ENCODE results near the gene STMN3.

DNA sequence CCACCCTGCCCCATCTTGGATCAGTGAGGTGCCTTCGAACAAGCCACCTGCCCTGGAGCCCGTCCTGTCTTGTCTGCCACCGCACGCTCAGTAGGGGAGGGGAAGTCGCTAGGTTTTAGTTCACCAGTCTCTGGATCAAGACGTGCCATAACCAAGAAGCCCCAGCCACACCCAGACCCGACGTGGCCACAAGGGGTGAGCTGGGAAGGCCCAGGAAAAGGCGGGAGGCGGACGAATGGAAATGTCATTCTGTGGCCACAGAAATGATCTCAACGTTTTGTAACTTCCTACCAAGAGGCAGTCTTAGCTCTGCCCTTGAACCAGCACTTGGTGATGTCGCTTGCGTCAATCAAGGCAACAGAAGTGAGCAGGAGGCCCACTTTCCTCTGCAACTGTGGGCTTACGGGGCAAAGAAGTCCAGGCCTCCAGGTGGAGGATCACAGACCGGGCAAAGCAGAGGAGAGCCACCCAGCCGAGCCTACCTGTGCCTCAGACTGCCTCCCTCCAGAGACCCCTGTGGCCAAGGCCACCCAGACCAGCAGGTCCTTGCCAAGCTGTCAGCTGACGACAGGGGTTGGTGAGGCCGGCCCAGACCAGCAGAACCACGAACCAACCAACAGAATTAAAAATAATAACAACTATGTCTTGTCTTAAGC is 40.8 kb downstream of the STMN3 start:
- TF ChIP-seq, protein P1, sequence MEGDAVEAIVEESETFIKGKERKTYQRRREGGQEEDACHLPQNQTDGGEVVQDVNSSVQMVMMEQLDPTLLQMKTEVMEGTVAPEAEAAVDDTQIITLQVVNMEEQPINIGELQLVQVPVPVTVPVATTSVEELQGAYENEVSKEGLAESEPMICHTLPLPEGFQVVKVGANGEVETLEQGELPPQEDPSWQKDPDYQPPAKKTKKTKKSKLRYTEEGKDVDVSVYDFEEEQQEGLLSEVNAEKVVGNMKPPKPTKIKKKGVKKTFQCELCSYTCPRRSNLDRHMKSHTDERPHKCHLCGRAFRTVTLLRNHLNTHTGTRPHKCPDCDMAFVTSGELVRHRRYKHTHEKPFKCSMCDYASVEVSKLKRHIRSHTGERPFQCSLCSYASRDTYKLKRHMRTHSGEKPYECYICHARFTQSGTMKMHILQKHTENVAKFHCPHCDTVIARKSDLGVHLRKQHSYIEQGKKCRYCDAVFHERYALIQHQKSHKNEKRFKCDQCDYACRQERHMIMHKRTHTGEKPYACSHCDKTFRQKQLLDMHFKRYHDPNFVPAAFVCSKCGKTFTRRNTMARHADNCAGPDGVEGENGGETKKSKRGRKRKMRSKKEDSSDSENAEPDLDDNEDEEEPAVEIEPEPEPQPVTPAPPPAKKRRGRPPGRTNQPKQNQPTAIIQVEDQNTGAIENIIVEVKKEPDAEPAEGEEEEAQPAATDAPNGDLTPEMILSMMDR (IDR thresholded peaks at IDR 0.05; ENCODE audit: low read length), result no peak
- TF ChIP-seq EZH2 (IDR thresholded peaks at IDR 0.05; ENCODE audit: borderline replicate concordance, low read length), result no peak
